ENCODE data around the gene PDX1.

The PDX1 gene

DNA sequence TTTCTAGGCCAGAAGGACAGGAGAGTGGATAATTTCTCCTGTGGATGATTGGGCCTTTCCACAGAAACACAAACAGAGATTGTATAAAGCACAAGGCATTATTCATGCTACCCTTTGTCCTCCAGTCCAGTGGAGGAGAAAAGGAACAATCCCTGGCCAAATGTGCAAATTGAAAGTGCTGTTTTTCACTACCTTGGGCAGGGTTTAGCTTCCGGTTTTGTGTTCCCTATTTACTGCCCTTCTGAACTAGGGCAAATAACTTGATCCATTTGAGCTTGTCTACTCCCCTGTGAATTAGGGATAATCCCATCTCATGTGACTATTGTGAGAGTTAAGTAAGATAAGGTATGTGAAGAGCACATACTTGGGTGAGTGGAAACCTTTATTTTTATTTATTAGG lies 13.3 kb downstream of the PDX1 start:
- ChIA-PET POLR2A (ENCODE audit: low non-redundant PET) (no interaction called here), CTCF (interaction anchor here (0.9 kb wide), 1 partner anchor 20 kb away, joined by 9 read pairs; no protein-coding TSS in a partner anchor)
- TF ChIP-seq, protein P1, sequence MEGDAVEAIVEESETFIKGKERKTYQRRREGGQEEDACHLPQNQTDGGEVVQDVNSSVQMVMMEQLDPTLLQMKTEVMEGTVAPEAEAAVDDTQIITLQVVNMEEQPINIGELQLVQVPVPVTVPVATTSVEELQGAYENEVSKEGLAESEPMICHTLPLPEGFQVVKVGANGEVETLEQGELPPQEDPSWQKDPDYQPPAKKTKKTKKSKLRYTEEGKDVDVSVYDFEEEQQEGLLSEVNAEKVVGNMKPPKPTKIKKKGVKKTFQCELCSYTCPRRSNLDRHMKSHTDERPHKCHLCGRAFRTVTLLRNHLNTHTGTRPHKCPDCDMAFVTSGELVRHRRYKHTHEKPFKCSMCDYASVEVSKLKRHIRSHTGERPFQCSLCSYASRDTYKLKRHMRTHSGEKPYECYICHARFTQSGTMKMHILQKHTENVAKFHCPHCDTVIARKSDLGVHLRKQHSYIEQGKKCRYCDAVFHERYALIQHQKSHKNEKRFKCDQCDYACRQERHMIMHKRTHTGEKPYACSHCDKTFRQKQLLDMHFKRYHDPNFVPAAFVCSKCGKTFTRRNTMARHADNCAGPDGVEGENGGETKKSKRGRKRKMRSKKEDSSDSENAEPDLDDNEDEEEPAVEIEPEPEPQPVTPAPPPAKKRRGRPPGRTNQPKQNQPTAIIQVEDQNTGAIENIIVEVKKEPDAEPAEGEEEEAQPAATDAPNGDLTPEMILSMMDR (conservative IDR thresholded peaks at IDR 0.05; ENCODE audit: low read depth), result no peak
- H3K27ac ChIP-seq, result no peak overlapping the region
- DNase-seq (ENCODE audit: low spot score), result no peak

DNA sequence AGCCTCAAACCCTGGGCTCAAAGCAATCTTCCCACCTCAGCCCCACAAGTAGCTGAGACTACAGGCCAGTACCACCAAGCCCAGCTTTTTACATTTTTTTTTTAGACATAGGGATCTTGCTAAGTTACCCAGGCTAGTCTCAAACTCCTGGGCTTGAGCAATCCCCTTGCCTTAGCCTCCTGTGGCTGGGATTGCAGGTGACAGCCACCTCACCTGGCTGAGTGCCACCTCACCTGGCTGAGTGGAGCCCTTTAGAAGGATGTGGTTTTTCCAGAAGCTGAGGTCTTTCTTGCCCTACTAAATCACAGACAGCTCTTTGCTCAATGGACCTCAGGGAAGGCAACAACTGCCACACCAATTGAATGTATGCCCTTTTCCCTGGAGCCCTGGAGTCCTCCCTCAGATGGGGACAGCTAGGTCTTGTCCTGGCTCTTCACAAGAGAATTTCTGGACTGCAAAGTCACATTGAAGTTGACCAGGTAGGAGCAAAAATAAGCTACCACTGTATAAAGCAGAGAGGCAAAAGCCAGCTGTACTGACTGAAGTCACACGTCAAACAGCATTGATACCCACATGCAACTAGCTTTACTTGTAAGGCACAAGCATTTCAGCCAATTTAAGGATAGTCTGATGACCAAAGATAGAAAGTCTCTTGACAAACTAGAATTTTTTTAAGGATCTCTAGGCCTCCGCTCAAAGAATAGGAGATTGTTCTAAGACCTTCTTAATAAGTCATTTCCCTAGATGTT lies 14.0 kb downstream of the PDX1 start:
- ChIA-PET CTCF (interaction anchor here (0.5 to 0.9 kb wide), 2 partner anchors 8 to 20 kb away, joined by 3 to 9 read pairs; no protein-coding TSS in a partner anchor), POLR2A (ENCODE audit: low non-redundant PET) (no interaction called here)
- H3K27ac ChIP-seq, result no peak overlapping the region
- TF ChIP-seq, protein P1 (conservative IDR thresholded peaks at IDR 0.05; ENCODE audit: low read depth), result no peak
- no peak for DNase-seq (ENCODE audit: low spot score)

DNA sequence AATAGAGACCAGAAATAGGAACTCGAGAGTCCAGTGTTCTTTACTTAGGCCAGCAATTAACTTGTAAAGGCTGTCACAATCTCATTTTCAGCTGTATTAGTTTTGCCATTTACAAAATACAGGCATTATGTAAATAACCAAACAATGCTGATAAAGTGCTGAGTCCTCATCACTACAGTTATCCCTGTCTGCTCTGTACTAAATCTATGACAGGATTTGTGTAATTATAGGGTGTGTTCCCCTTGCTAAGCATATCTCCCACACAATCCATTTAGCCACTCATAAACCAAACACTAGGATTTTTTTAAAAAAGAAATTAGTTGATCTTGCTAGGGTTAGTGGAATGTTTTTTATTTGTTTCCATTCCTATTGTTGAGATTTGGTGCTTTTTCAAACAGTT lies 23.2 kb downstream of the PDX1 start:
- CTCF ChIA-PET, result interaction anchor here (0.6 kb wide), 1 partner anchor 382 kb away, joined by 4 read pairs; no protein-coding TSS in a partner anchor

DNA sequence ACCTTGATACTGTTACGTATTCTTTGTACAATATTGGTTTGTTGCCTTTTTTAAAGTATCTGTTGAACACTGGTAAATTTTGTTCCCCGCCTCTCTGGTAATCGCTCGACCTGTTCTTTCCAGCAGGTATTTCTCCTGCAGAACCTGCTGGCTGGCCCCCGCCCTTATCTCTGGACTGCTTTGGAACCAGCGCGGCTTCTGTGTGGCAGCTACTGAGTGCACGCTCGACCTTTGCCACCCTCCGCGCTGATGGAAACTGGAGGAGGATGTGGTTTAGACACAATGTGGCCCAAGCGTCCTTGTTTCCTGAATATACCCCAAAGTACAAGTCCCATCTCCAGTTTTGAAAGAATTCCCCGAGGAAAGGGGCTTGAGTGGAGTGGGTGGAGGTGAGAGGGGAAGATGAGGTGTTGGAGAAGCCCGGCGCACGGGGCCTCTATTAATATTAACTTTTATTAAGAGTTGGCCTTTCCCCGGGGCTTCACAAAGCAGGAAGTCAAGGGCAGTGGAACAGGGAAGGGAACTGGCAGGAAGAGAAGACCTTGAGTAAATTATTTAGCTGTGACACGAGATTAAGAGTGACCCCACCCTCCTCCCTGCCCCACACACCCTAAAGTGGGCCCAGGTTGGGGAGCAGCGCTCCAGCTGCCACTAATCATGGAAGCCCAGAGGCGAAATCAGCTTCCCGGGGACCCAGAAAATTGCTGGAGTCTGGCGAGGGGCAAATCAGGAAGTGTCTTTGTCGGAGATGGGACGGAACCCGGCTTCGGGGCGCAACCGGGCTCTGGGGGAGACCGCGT lies 33.3 kb downstream of the PDX1 start:
- CTCF ChIA-PET, result interaction anchor here (0.5 to 2.6 kb wide), 16 partner anchors 7 to 593 kb away, joined by 3 to 20 read pairs (median 4); no protein-coding TSS in a partner anchor
- no peak overlapping the region for H3K27ac ChIP-seq

More for the DNA sequence above, 23.2 kb downstream of the PDX1 start:
- H3K27ac ChIP-seq, result no peak overlapping the region
- no peak for DNase-seq (ENCODE audit: low spot score)
- POLR2A ChIA-PET (ENCODE audit: low non-redundant PET), result no interaction called here
- TF ChIP-seq, protein P1 (conservative IDR thresholded peaks at IDR 0.05; ENCODE audit: low read depth), result no peak

DNA sequence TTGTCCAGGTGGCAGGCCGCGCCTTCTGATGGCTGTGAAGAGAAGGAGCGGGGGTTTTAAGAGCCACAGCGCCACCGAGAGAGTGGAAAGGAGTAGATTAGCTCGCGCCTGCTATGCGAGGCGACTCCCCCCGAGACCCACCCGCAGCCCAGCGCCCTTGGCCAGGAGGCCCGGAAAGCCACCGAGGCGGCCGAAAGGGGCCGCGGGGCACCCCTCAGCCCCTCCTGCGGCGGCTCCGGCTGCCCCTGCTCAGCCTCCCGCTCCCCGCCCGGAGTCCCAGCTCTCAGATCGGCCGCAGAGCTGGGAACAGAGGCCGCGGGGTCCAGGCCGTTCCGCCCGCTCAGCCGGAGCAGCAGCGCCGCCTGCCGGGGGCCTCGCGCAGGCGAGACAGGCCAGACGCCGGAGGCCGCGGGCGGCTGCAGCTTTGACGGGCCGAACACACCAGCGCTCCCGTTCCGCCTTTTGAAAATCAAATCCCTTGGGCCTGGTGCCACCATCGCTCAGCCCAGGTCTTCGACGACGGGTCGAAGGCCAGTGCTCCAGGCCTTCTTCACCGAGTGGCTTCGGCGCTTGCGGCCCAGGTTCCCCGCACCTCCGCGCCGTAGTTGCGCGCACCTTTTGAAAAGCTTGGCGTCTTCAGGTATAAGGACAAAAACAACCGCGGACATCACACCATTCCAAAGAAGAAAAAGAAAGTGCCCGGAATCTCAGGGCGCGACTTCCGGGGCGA lies 34.0 kb downstream of the PDX1 start:
- ChIA-PET CTCF (interaction anchor here (0.5 to 2.6 kb wide), 23 partner anchors 8 to 593 kb away, joined by 3 to 20 read pairs (median 4); no protein-coding TSS in a partner anchor), POLR2A (ENCODE audit: low non-redundant PET) (no interaction called here)
- H3K27ac ChIP-seq, result 0 out of 2 replicates have a peak overlapping the region, but pooled peaks have one; percentile 15
- peak; percentile 64 for DNase-seq (ENCODE audit: low spot score)
- TF ChIP-seq, protein P1 (conservative IDR thresholded peaks at IDR 0.05; ENCODE audit: low read depth), result peak; percentile 79

More for the DNA sequence above, 33.3 kb downstream of the PDX1 start:
- POLR2A ChIA-PET (ENCODE audit: low non-redundant PET), result no interaction called here
- no peak for DNase-seq (ENCODE audit: low spot score)
- TF ChIP-seq, protein P1 (conservative IDR thresholded peaks at IDR 0.05; ENCODE audit: low read depth), result no peak
